ENCODE data around the gene WDR93.
"Not testable (repeated sequence)": the region's sequence is repeated elsewhere in the genome, so short reads cannot be mapped to it uniquely, and the experiment has no call there.

WDR93 gene

GRCh38 chr15:89783861-89784685 lies 93.5 kb downstream of the WDR93 start:
- in situ Hi-C loops (cut with MboI; ENCODE audit: low sequenced_read_pairs) = no loop called here

GRCh38 chr15:89784686-89784960 lies 94.0 kb downstream of the WDR93 start:
- in situ Hi-C loops (cut with MboI; ENCODE audit: low sequenced_read_pairs) = no loop called here

GRCh38 chr15:89785064-89785773 lies 94.6 kb downstream of the WDR93 start:
- in situ Hi-C loops (cut with MboI; ENCODE audit: low sequenced_read_pairs) = no loop called here

GRCh38 chr15:89785774-89786140 lies 95.1 kb downstream of the WDR93 start:
- in situ Hi-C loops (cut with MboI; ENCODE audit: low sequenced_read_pairs) = no loop called here

- in situ Hi-C loops (cut with MboI; ENCODE audit: low sequenced_read_pairs) = no loop called here
Observed at GRCh38 chr15:89787944-89788343, 97.3 kb downstream of the WDR93 start.

GRCh38 chr15:89788585-89788984 lies 98.0 kb downstream of the WDR93 start:
- in situ Hi-C loops (cut with MboI; ENCODE audit: low sequenced_read_pairs) = not testable (repeated sequence)

- in situ Hi-C loops (cut with MboI; ENCODE audit: low sequenced_read_pairs) = no loop called here
Observed at GRCh38 chr15:89790206-89790605, 99.6 kb downstream of the WDR93 start.

GRCh38 chr15:89790661-89791060 lies 100.0 kb downstream of the WDR93 start:
- in situ Hi-C loops (cut with MboI; ENCODE audit: low sequenced_read_pairs) = no loop called here

GRCh38 chr15:89792106-89792805 lies 101.6 kb downstream of the WDR93 start:
- in situ Hi-C loops (cut with MboI; ENCODE audit: low sequenced_read_pairs) = no loop called here
